Karpas-422 (cell line): ENCODE results near the gene FAM20C. TPM values are rescaled to one million over a fixed set of nuclear protein-coding genes. Genes with fewer than 3 reads are reported as not detected.
"Not testable (repeated sequence)": the region's sequence is repeated elsewhere in the genome, so short reads cannot be mapped to it uniquely, and the experiment has no call there.

Source experiments
- DNase-seq: peaks from one replicate; pipeline ENCODE4 v3.0.0-alpha.2; 2015
- H2AFZ ChIP-seq: fragments of 200-600 bp; sonication (generic); 2 replicates; pipeline ENCODE4 v1.6.1; 2014; ENCODE audit warnings: antibody characterized with exemption, low read length, mixed read lengths
- H3K27ac ChIP-seq: fragments of 200-600 bp; sonication (generic); 2 replicates; pipeline ENCODE4 v1.5.1; 2014; ENCODE audit warnings: mild to moderate bottlenecking, low read length, moderate library complexity
- H3K27me3 ChIP-seq: fragments of 200-600 bp; sonication (generic); 2 replicates; pipeline ENCODE4 v1.6.1; 2014; ENCODE audit warnings: low read length, mixed read lengths
- H3K36me3 ChIP-seq: fragments of 200-600 bp; sonication (generic); 2 replicates; pipeline ENCODE4 v1.6.1; 2014; ENCODE audit warnings: low read length, mixed read lengths; ENCODE audit not compliant: insufficient read depth
- H3K4me1 ChIP-seq: fragments of 200-600 bp; sonication (generic); 2 replicates; pipeline ENCODE4 v1.6.1; 2014; ENCODE audit warnings: mild to moderate bottlenecking, low read length, mixed read lengths
- H3K4me2 ChIP-seq: fragments of 200-600 bp; sonication (generic); 2 replicates; pipeline ENCODE4 v1.6.1; 2014; ENCODE audit warnings: low read length, low read depth, mild to moderate bottlenecking; ENCODE audit not compliant: poor library complexity, severe bottlenecking
- H3K4me3 ChIP-seq: fragments of 200-600 bp; sonication (generic); 2 replicates; pipeline ENCODE4 v1.5.1; 2014; ENCODE audit warnings: mild to moderate bottlenecking, antibody characterized with exemption, low read length, mixed read lengths
- H3K79me2 ChIP-seq: fragments of 200-600 bp; sonication (generic); 2 replicates; pipeline ENCODE4 v1.6.1; 2014; ENCODE audit warnings: mild to moderate bottlenecking, low read length, mixed read lengths
- H3K9ac ChIP-seq: fragments of 200-600 bp; sonication (generic); 2 replicates; pipeline ENCODE4 v1.6.0; 2014; ENCODE audit warnings: low read length
- H3K9me2 ChIP-seq: fragments of 200-600 bp; sonication (generic), shearing (Covaris generic); replicated peaks from 2 replicates; pipeline ENCODE4 v1.6.0; 2014; ENCODE audit warnings: mild to moderate bottlenecking, low read length, moderate library complexity; ENCODE audit not compliant: insufficient read depth
- H3K9me3 ChIP-seq: fragments of 300-700, 200-600 bp; sonication (generic); 2 replicates; pipeline ENCODE4 v1.6.1; 2014; ENCODE audit warnings: low read length, mixed read lengths
- H4K20me1 ChIP-seq: fragments of 200-600 bp; sonication (generic); 2 replicates; pipeline ENCODE4 v1.6.1; 2014; ENCODE audit warnings: mild to moderate bottlenecking, antibody characterized with exemption, low read length, low read depth; ENCODE audit not compliant: insufficient read depth
- total RNA-seq: library from RNA; depleted of rRNA; stranded (reverse); fragments of >200 nt; shearing (Covaris generic); gene quantifications from 2 replicates; pipeline ENCODE4 v1.2.3, GENCODE V29; 2014; ENCODE audit warnings: low replicate concordance

The FAM20C gene
- total RNA-seq, 1 experiment from 2014 or later = not detected

- Histone ChIP-seq H3K9me2 (no peaks in the 10 kb centered on the region), H4K20me1 (no peaks in the 10 kb centered on the region), H3K79me2 (no peaks in the 10 kb centered on the region), H3K36me3 (no peaks in the 10 kb centered on the region), H2AFZ (no peak overlapping the region), H3K4me1 (no peaks in the 10 kb centered on the region), H3K27me3 (no peaks in the 10 kb centered on the region), H3K4me3 (no peak overlapping the region), H3K4me2 (no peak overlapping the region), H3K9me3 (no peaks in the 10 kb centered on the region; the same call in 1 of the 2 replicates), H3K27ac (no peak overlapping the region), H3K9ac (no peak overlapping the region)
- no peak for DNase-seq
Measured at GRCh38 chr7:240146-240676, 47.8 kb downstream of the FAM20C start.

GRCh38 chr7:240887-241421 lies 48.6 kb downstream of the FAM20C start:
- no peaks in the 10 kb centered on the region for H4K20me1 ChIP-seq
- H3K4me1 ChIP-seq = no peaks in the 10 kb centered on the region

GRCh38 chr7:241513-241912 lies 49.1 kb downstream of the FAM20C start:
- Histone ChIP-seq H3K9ac (no peak overlapping the region), H3K27ac (no peak overlapping the region), H3K36me3 (no peaks in the 10 kb centered on the region), H3K27me3 (no peaks in the 10 kb centered on the region), H3K79me2 (no peaks in the 10 kb centered on the region), H2AFZ (no peak overlapping the region), H3K4me3 (no peak overlapping the region), H3K4me2 (no peak overlapping the region), H3K4me1 (no peaks in the 10 kb centered on the region), H3K9me3 (no peaks in the 10 kb centered on the region; the same call in 1 of the 2 replicates), H4K20me1 (no peaks in the 10 kb centered on the region), H3K9me2 (no peaks in the 10 kb centered on the region)
- no peak for DNase-seq

More at GRCh38 chr7:240887-241421, 48.6 kb downstream of the FAM20C start:
- Histone ChIP-seq H3K36me3 (no peaks in the 10 kb centered on the region), H3K4me2 (no peak overlapping the region), H3K9ac (no peak overlapping the region), H3K4me3 (no peak overlapping the region), H3K9me2 (no peaks in the 10 kb centered on the region), H2AFZ (no peak overlapping the region), H3K27ac (no peak overlapping the region), H3K9me3 (no peaks in the 10 kb centered on the region; the same call in 1 of the 2 replicates), H3K27me3 (no peaks in the 10 kb centered on the region), H3K79me2 (no peaks in the 10 kb centered on the region)
- no peak for DNase-seq

- not testable (repeated sequence) for H3K79me2 ChIP-seq, H3K4me3 ChIP-seq, H3K9ac ChIP-seq, H3K36me3 ChIP-seq, H3K4me1 ChIP-seq, DNase-seq, H3K9me2 ChIP-seq, H4K20me1 ChIP-seq, H3K9me3 ChIP-seq, H3K27me3 ChIP-seq, H2AFZ ChIP-seq, H3K27ac ChIP-seq, H3K4me2 ChIP-seq
Measured at GRCh38 chr7:242826-243579, 50.6 kb downstream of the FAM20C start.

GRCh38 chr7:243580-243978 lies 51.2 kb downstream of the FAM20C start:
- not testable (repeated sequence) for H3K4me1 ChIP-seq, H3K79me2 ChIP-seq, DNase-seq, H4K20me1 ChIP-seq, H3K27me3 ChIP-seq, H3K9ac ChIP-seq, H3K9me3 ChIP-seq, H3K27ac ChIP-seq, H2AFZ ChIP-seq, H3K4me3 ChIP-seq, H3K4me2 ChIP-seq, H3K9me2 ChIP-seq, H3K36me3 ChIP-seq

- Histone ChIP-seq H3K79me2 (no peaks in the 10 kb centered on the region), H3K4me1 (no peaks in the 10 kb centered on the region), H3K9me3 (no peaks in the 10 kb centered on the region; the same call in 1 of the 2 replicates), H3K27ac (no peak overlapping the region), H4K20me1 (no peaks in the 10 kb centered on the region), H2AFZ (no peak overlapping the region), H3K4me3 (no peak overlapping the region), H3K27me3 (no peaks in the 10 kb centered on the region), H3K36me3 (no peaks in the 10 kb centered on the region), H3K4me2 (no peak overlapping the region), H3K9ac (no peak overlapping the region), H3K9me2 (no peaks in the 10 kb centered on the region)
- DNase-seq = no peak
Measured at GRCh38 chr7:244974-245373, 52.6 kb downstream of the FAM20C start.

GRCh38 chr7:245574-246295 lies 53.4 kb downstream of the FAM20C start:
- H3K4me3 ChIP-seq = no peak overlapping the region
- DNase-seq = no peak
- no peaks in the 10 kb centered on the region for H3K9me2 ChIP-seq
- no peak overlapping the region for H3K27ac ChIP-seq
- no peak overlapping the region for H3K9ac ChIP-seq
- no peaks in the 10 kb centered on the region; the same call in 1 of the 2 replicates for H3K9me3 ChIP-seq
- H3K79me2 ChIP-seq = no peaks in the 10 kb centered on the region
- no peak overlapping the region for H3K4me2 ChIP-seq
- H4K20me1 ChIP-seq = no peaks in the 10 kb centered on the region
- no peaks in the 10 kb centered on the region for H3K4me1 ChIP-seq
- H2AFZ ChIP-seq = no peak overlapping the region
- H3K27me3 ChIP-seq = no peaks in the 10 kb centered on the region
- H3K36me3 ChIP-seq = no peaks in the 10 kb centered on the region

- DNase-seq = no peak
- no peaks in the 10 kb centered on the region for H3K79me2 ChIP-seq
- H3K9me3 ChIP-seq = no peaks in the 10 kb centered on the region
- H3K4me3 ChIP-seq = no peak overlapping the region
- H3K9me2 ChIP-seq = no peaks in the 10 kb centered on the region
- no peaks in the 10 kb centered on the region for H4K20me1 ChIP-seq
- H3K9ac ChIP-seq = no peak overlapping the region
- H3K4me2 ChIP-seq = no peak overlapping the region
- no peak overlapping the region for H2AFZ ChIP-seq
- no peaks in the 10 kb centered on the region for H3K4me1 ChIP-seq
- H3K27ac ChIP-seq = no peak overlapping the region
- H3K36me3 ChIP-seq = no peaks in the 10 kb centered on the region
- H3K27me3 ChIP-seq = no peaks in the 10 kb centered on the region
Measured at GRCh38 chr7:246451-246850, 54.1 kb downstream of the FAM20C start.
